WTC11 (cell line): ENCODE data around the gene STOX2. TPM values are rescaled to one million over a fixed set of nuclear protein-coding genes. Genes with fewer than 3 reads are reported as not detected.
A peak's percentile ranks its signal among the peaks of the same experiment; 100 is the strongest.

Experiments
- ATAC-seq: fragments of 200-7000 bp; cut with Tn5 transposase; 2 replicates; pipeline ENCODE4 v1.10.0; 2021; ENCODE audit warnings: mild to moderate bottlenecking, moderate library complexity
- CTCF ChIA-PET: fragments of 300-600 bp; sonication (Branson Sonifier 250); formaldehyde crosslinking; loops from one replicate; lab custom pipeline; 2021; ENCODE audit warnings: antibody characterized with exemption; lab: Charles Lee
- POLR2A ChIA-PET: fragments of 350-600 bp; sonication (Branson Sonifier 250); formaldehyde crosslinking; loops from one replicate; lab custom pipeline; 2021; ENCODE audit warnings: antibody characterized with exemption; lab: Charles Lee
- DNase-seq: peaks from one replicate; pipeline ENCODE4 v3.0.0; 2021; ENCODE audit warnings: low spot score
- H3K27ac Mint-ChIP-seq: 2 replicates; pipeline ENCODE4 v1.8.0; 2021; ENCODE audit warnings: mixed read lengths
- H3K27me3 Mint-ChIP-seq: 2 replicates; pipeline ENCODE4 v1.8.0; 2021; ENCODE audit warnings: low read depth, mild to moderate bottlenecking, moderate library complexity, mixed read lengths
- H3K36me3 Mint-ChIP-seq: 2 replicates; pipeline ENCODE4 v1.8.0; 2021; ENCODE audit warnings: mixed read lengths
- H3K4me1 Mint-ChIP-seq: 2 replicates; pipeline ENCODE4 v1.8.0; 2022; ENCODE audit warnings: mixed read lengths
- H3K4me3 Mint-ChIP-seq: 2 replicates; pipeline ENCODE4 v1.8.0; 2021; ENCODE audit warnings: mild to moderate bottlenecking, moderate library complexity, mixed read lengths
- H3K9me3 Mint-ChIP-seq: 2 replicates; pipeline ENCODE4 v1.8.0; 2021; ENCODE audit warnings: mixed read lengths
- GABPB1 ChIP-seq: sonication (generic); formaldehyde crosslinking; IDR thresholded peaks from 2 replicates; pipeline ENCODE4 v1.8.1; 2023; ENCODE audit warnings: mild to moderate bottlenecking, missing genetic modification reagents
- JAZF1 ChIP-seq: fragments of 250-450 bp; sonication (Bioruptor Pico); IDR thresholded peaks from 2 replicates; pipeline ENCODE4 v1.9.0; 2021; ENCODE audit warnings: moderate library complexity, mild to moderate bottlenecking, inconsistent platforms
- JUN ChIP-seq: sonication (generic); formaldehyde crosslinking; IDR thresholded peaks from 2 replicates; pipeline ENCODE4 v1.8.0; 2023; ENCODE audit warnings: mild to moderate bottlenecking, missing genetic modification reagents
- KAT7 ChIP-seq: sonication (generic); formaldehyde crosslinking; IDR thresholded peaks from 2 replicates; pipeline ENCODE4 v1.8.1; 2023; ENCODE audit warnings: missing genetic modification reagents, mild to moderate bottlenecking, borderline replicate concordance
- NFYB ChIP-seq: sonication (generic); formaldehyde crosslinking; conservative IDR thresholded peaks from 2 replicates; pipeline ENCODE4 v1.8.0; 2022; ENCODE audit warnings: low read depth, missing genetic modification reagents
- NR3C1 ChIP-seq: sonication (generic); formaldehyde crosslinking; conservative IDR thresholded peaks from 2 replicates; pipeline ENCODE4 v1.8.1; 2023; ENCODE audit warnings: low read depth, mild to moderate bottlenecking, missing genetic modification reagents
- SMAD4 ChIP-seq: sonication (generic); formaldehyde crosslinking; IDR thresholded peaks from 2 replicates; pipeline ENCODE4 v1.8.0; 2022; ENCODE audit warnings: mild to moderate bottlenecking, missing genetic modification reagents
- TEAD1 ChIP-seq: sonication (generic); formaldehyde crosslinking; IDR thresholded peaks from 2 replicates; pipeline ENCODE4 v1.8.0; 2022; ENCODE audit warnings: mild to moderate bottlenecking, missing genetic modification reagents
- ZNF263 ChIP-seq: sonication (generic); formaldehyde crosslinking; IDR thresholded peaks from 2 replicates; pipeline ENCODE4 v1.8.1; 2022; ENCODE audit warnings: low read depth, mild to moderate bottlenecking, moderate library complexity, missing genetic modification reagents
- total RNA-seq: library from RNA; stranded (reverse); gene quantifications from 3 replicates; pipeline ENCODE4 v1.2.3, GENCODE V29; 2021
- TF ChIP-seq, protein P1 (sequence below): sonication (generic); formaldehyde crosslinking; IDR thresholded peaks from 2 replicates; pipeline ENCODE4 v1.8.0; 2022; ENCODE audit warnings: mild to moderate bottlenecking, missing genetic modification reagents
- TF ChIP-seq, protein P2 (sequence below): sonication (generic); formaldehyde crosslinking; IDR thresholded peaks from 2 replicates; pipeline ENCODE4 v1.8.1; 2022; ENCODE audit warnings: low read depth, missing genetic modification reagents, borderline replicate concordance
- TF ChIP-seq, protein P3 (sequence below): sonication (generic); formaldehyde crosslinking; IDR thresholded peaks from 2 replicates; pipeline ENCODE4 v1.8.0; 2022; ENCODE audit warnings: mild to moderate bottlenecking, missing genetic modification reagents
- TF ChIP-seq, protein P4 (sequence below): fragments of 250-450 bp; sonication (Bioruptor Pico); IDR thresholded peaks from 2 replicates; pipeline ENCODE4 v1.8.0; 2021; ENCODE audit warnings: mild to moderate bottlenecking
- TF ChIP-seq, protein P5 (sequence below): sonication (generic); formaldehyde crosslinking; IDR thresholded peaks from 2 replicates; pipeline ENCODE4 v1.8.1; 2023; ENCODE audit warnings: mild to moderate bottlenecking, missing genetic modification reagents, borderline replicate concordance
- TF ChIP-seq, protein P6 (sequence below): sonication (generic); formaldehyde crosslinking; IDR thresholded peaks from 2 replicates; pipeline ENCODE4 v1.8.0; 2023; ENCODE audit warnings: missing genetic modification reagents, mild to moderate bottlenecking, borderline replicate concordance
- TF ChIP-seq, protein P7 (sequence below): sonication (generic); formaldehyde crosslinking; IDR thresholded peaks from 2 replicates; pipeline ENCODE4 v1.8.1; 2022; ENCODE audit warnings: mild to moderate bottlenecking, moderate library complexity, missing genetic modification reagents
- TF ChIP-seq, protein P8 (sequence below): sonication (generic); formaldehyde crosslinking; IDR thresholded peaks from 2 replicates; pipeline ENCODE4 v1.8.1; 2023; ENCODE audit warnings: mild to moderate bottlenecking, missing genetic modification reagents

The STOX2 gene
- total RNA-seq, 1 experiment from 2014 or later: 31.6 TPM

DNA sequence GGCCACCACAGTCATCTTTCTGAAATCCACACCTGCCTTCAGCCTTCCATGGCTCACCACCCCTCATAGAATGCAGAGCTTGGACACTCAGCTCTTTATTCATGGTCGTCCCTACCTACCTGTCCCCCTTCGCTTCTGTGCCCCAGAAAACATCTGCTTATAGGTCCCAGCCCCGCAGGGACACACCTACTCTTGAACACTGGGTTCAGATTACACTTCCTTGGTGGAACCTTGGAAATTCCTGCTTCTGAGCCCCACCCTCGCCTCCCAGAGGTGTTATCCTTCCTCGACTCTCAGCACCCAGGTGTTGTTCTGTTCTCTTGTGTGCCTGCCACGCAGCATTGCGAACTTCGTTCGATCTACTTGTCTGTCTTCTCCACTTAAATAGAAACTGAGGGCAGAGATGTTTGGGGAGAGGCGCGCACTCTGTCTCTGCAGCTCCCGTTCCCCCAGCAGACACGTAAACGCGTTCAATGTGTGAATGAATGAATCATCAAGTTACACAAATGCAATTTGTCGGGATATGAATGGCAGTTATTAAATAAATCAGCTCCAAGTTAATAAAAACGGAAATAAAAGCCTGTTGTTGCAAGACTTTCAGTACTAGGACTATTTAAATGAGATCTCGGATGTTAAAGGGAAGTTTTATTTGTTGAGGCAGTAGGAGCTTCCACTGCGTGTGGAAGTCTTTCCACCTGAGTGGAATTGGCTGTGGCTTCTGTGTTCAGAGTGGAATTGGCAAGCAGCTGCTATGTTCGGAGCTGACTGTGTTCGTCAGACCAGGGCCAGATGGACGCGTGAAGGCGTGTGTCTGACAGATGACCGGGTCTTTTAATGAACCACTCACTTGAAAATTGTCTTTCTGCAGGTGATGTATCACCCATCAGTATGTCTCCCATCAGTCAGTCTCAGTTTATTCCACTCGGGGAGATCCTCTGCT is 95.6 kb downstream of the STOX2 start:
- no peak for TF ChIP-seq KAT7 (CRISPR knock-in tag)
- TF ChIP-seq, protein P1, sequence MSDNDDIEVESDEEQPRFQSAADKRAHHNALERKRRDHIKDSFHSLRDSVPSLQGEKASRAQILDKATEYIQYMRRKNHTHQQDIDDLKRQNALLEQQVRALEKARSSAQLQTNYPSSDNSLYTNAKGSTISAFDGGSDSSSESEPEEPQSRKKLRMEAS (CRISPR knock-in tag): no peak
- TF ChIP-seq, protein P2, sequence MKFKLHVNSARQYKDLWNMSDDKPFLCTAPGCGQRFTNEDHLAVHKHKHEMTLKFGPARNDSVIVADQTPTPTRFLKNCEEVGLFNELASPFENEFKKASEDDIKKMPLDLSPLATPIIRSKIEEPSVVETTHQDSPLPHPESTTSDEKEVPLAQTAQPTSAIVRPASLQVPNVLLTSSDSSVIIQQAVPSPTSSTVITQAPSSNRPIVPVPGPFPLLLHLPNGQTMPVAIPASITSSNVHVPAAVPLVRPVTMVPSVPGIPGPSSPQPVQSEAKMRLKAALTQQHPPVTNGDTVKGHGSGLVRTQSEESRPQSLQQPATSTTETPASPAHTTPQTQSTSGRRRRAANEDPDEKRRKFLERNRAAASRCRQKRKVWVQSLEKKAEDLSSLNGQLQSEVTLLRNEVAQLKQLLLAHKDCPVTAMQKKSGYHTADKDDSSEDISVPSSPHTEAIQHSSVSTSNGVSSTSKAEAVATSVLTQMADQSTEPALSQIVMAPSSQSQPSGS (CRISPR knock-in tag): no peak
- TF ChIP-seq, protein P3, sequence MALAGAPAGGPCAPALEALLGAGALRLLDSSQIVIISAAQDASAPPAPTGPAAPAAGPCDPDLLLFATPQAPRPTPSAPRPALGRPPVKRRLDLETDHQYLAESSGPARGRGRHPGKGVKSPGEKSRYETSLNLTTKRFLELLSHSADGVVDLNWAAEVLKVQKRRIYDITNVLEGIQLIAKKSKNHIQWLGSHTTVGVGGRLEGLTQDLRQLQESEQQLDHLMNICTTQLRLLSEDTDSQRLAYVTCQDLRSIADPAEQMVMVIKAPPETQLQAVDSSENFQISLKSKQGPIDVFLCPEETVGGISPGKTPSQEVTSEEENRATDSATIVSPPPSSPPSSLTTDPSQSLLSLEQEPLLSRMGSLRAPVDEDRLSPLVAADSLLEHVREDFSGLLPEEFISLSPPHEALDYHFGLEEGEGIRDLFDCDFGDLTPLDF (CRISPR knock-in tag): no peak
- TF ChIP-seq JAZF1 (CRISPR knock-in tag): no peak
- no peak for TF ChIP-seq NFYB (CRISPR knock-in tag)
- TF ChIP-seq NR3C1 (CRISPR knock-in tag): no peak
- TF ChIP-seq, protein P4, sequence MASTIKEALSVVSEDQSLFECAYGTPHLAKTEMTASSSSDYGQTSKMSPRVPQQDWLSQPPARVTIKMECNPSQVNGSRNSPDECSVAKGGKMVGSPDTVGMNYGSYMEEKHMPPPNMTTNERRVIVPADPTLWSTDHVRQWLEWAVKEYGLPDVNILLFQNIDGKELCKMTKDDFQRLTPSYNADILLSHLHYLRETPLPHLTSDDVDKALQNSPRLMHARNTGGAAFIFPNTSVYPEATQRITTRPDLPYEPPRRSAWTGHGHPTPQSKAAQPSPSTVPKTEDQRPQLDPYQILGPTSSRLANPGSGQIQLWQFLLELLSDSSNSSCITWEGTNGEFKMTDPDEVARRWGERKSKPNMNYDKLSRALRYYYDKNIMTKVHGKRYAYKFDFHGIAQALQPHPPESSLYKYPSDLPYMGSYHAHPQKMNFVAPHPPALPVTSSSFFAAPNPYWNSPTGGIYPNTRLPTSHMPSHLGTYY (CRISPR knock-in tag): no peak
- no peak for TF ChIP-seq GABPB1 (CRISPR knock-in tag)
- TF ChIP-seq, protein P5, sequence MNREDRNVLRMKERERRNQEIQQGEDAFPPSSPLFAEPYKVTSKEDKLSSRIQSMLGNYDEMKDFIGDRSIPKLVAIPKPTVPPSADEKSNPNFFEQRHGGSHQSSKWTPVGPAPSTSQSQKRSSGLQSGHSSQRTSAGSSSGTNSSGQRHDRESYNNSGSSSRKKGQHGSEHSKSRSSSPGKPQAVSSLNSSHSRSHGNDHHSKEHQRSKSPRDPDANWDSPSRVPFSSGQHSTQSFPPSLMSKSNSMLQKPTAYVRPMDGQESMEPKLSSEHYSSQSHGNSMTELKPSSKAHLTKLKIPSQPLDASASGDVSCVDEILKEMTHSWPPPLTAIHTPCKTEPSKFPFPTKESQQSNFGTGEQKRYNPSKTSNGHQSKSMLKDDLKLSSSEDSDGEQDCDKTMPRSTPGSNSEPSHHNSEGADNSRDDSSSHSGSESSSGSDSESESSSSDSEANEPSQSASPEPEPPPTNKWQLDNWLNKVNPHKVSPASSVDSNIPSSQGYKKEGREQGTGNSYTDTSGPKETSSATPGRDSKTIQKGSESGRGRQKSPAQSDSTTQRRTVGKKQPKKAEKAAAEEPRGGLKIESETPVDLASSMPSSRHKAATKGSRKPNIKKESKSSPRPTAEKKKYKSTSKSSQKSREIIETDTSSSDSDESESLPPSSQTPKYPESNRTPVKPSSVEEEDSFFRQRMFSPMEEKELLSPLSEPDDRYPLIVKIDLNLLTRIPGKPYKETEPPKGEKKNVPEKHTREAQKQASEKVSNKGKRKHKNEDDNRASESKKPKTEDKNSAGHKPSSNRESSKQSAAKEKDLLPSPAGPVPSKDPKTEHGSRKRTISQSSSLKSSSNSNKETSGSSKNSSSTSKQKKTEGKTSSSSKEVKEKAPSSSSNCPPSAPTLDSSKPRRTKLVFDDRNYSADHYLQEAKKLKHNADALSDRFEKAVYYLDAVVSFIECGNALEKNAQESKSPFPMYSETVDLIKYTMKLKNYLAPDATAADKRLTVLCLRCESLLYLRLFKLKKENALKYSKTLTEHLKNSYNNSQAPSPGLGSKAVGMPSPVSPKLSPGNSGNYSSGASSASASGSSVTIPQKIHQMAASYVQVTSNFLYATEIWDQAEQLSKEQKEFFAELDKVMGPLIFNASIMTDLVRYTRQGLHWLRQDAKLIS (CRISPR knock-in tag): no peak
- no peak for TF ChIP-seq TEAD1 (CRISPR knock-in tag)
- no peak for TF ChIP-seq SMAD4
- no peak for TF ChIP-seq ZNF263
- TF ChIP-seq JUN (CRISPR knock-in tag): no peak
- Mint-ChIP-seq H3K27me3 (no peaks in the 10 kb centered on the region), H3K36me3 (peaks cover 26% of the 10 kb centered on the region), H3K4me3 (no peak overlapping the region), H3K9me3 (no peaks in the 10 kb centered on the region), H3K4me1 (peaks cover 22% of the 10 kb centered on the region), H3K27ac (0 out of 2 replicates have a peak overlapping the region, but pooled peaks have one; percentile 8)
- ChIA-PET CTCF (no interaction called here), POLR2A (no interaction called here)
- ATAC-seq: peak; percentile 79
- no peak for DNase-seq

DNA sequence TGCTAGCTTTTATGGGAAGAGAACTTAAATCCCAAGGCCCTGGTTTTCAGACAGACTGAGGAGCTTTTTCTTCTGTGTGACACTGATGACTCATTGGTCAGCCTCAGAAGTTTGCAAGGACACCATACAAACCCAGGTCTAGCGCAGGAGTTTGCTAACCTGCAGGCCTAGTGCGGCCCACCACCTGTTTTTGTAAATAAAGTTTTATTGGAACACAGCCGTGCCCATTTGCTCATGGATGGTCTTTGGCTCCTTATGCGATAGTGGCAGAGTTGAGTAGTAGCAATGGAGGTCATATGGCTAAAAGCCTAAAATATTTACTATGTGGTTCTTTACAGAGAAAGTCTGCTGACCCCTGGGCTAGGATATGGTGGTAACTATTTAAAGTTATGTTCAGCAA is 98.3 kb downstream of the STOX2 start:
- Mint-ChIP-seq H3K36me3 (peaks cover 35% of the 10 kb centered on the region), H3K27ac (no peak overlapping the region), H3K4me1 (peaks cover 17% of the 10 kb centered on the region), H3K27me3 (no peaks in the 10 kb centered on the region), H3K4me3 (no peak overlapping the region), H3K9me3 (no peaks in the 10 kb centered on the region)
- ATAC-seq (no peak), DNase-seq (no peak)
- ChIA-PET POLR2A (no interaction called here), CTCF (no interaction called here)
- TF ChIP-seq, protein P6, sequence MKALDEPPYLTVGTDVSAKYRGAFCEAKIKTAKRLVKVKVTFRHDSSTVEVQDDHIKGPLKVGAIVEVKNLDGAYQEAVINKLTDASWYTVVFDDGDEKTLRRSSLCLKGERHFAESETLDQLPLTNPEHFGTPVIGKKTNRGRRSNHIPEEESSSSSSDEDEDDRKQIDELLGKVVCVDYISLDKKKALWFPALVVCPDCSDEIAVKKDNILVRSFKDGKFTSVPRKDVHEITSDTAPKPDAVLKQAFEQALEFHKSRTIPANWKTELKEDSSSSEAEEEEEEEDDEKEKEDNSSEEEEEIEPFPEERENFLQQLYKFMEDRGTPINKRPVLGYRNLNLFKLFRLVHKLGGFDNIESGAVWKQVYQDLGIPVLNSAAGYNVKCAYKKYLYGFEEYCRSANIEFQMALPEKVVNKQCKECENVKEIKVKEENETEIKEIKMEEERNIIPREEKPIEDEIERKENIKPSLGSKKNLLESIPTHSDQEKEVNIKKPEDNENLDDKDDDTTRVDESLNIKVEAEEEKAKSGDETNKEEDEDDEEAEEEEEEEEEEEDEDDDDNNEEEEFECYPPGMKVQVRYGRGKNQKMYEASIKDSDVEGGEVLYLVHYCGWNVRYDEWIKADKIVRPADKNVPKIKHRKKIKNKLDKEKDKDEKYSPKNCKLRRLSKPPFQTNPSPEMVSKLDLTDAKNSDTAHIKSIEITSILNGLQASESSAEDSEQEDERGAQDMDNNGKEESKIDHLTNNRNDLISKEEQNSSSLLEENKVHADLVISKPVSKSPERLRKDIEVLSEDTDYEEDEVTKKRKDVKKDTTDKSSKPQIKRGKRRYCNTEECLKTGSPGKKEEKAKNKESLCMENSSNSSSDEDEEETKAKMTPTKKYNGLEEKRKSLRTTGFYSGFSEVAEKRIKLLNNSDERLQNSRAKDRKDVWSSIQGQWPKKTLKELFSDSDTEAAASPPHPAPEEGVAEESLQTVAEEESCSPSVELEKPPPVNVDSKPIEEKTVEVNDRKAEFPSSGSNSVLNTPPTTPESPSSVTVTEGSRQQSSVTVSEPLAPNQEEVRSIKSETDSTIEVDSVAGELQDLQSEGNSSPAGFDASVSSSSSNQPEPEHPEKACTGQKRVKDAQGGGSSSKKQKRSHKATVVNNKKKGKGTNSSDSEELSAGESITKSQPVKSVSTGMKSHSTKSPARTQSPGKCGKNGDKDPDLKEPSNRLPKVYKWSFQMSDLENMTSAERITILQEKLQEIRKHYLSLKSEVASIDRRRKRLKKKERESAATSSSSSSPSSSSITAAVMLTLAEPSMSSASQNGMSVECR (CRISPR knock-in tag): no peak
- TF ChIP-seq, protein P7, sequence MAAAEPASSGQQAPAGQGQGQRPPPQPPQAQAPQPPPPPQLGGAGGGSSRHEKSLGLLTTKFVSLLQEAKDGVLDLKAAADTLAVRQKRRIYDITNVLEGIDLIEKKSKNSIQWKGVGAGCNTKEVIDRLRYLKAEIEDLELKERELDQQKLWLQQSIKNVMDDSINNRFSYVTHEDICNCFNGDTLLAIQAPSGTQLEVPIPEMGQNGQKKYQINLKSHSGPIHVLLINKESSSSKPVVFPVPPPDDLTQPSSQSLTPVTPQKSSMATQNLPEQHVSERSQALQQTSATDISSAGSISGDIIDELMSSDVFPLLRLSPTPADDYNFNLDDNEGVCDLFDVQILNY (CRISPR knock-in tag): no peak
- TF ChIP-seq, protein P8, sequence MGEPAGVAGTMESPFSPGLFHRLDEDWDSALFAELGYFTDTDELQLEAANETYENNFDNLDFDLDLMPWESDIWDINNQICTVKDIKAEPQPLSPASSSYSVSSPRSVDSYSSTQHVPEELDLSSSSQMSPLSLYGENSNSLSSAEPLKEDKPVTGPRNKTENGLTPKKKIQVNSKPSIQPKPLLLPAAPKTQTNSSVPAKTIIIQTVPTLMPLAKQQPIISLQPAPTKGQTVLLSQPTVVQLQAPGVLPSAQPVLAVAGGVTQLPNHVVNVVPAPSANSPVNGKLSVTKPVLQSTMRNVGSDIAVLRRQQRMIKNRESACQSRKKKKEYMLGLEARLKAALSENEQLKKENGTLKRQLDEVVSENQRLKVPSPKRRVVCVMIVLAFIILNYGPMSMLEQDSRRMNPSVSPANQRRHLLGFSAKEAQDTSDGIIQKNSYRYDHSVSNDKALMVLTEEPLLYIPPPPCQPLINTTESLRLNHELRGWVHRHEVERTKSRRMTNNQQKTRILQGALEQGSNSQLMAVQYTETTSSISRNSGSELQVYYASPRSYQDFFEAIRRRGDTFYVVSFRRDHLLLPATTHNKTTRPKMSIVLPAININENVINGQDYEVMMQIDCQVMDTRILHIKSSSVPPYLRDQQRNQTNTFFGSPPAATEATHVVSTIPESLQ (CRISPR knock-in tag): no peak
